Middle frontal gyrus (tissue), 1 donor: ENCODE results near the gene PRKG1.
"Not testable (repeated sequence)": the region's sequence is repeated elsewhere in the genome, so short reads cannot be mapped to it uniquely, and the experiment has no call there.

ENCODE experiments used
- DNase-seq: peaks from one replicate; pipeline ENCODE4 v3.0.0-alpha.2; 2015; ENCODE audit warnings: low spot score; ENCODE audit errors: extremely low spot score

Gene PRKG1

DNA sequence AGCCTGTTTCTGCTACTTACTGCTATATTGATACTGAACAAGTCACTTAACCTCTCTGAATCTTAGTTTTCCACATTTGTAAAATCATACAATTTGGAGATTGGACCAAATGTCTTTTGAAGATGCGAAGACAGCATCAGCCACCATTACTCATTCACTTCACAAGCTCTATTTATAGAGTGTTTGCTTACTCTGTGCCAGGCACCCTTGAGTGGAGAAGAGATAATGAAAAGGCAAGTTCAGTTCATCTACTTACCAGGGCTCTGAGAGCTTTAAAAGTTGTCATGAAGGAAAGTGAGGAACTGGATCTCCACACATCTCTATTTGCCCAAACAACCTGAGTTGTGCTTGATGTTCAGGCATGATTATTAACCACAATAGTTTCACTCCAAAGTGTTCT lies 347.6 kb downstream of the PRKG1 start:
- DNase-seq = no peak

DNA sequence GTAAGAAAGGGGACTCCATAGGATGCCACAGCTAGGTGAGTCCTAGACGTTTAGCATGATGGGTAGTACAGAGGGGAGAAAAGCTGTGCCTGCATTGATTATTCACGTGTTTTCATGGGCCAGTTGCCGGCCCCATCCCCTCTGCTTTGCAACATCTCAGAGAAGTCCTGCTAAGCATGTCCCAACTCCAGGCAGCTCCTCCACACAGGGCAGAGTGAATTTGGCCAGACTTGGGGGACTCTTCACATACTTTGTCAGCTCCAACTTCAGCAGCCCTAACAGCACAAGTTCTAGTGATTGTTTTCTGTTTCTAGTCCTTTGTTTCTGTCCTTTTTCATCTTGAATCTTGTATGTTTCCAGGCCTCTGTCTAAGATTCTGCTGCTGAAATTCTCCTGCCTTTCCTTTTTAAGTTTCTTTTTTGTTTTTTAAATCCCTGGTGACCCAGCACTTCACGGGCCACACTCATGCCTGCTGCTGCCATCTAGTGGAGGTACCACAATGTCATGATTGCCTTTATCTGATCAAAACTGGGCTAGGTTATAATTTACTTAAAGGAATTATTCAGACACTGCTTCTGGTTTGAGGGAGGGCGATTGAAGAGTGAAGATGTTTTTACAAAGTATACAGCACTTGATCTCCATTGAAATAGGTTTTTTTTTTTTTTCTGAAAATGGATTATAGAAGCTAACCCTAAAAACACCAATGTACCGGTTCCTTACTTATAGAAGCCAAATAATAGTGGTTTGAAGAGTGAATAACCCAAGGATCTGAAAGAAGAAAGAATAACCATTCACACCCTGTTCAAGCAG lies 348.2 kb downstream of the PRKG1 start:
- no peak for DNase-seq

DNA sequence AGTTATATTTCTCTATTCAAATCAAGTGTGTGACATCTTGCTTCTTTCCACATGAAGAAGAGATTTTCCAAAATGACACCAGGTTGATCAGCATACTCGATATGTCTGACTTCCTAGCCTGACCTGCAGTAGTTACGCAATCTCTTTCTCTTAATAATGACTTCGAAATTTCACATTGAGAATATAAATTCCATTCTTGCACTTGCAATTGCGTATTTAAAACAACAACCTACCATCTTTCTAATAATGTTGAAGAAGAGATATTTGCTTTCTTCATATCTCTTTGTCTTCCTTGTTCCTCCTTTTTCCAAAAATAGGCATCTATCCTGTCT lies 348.8 kb downstream of the PRKG1 start:
- no peak for DNase-seq

DNA sequence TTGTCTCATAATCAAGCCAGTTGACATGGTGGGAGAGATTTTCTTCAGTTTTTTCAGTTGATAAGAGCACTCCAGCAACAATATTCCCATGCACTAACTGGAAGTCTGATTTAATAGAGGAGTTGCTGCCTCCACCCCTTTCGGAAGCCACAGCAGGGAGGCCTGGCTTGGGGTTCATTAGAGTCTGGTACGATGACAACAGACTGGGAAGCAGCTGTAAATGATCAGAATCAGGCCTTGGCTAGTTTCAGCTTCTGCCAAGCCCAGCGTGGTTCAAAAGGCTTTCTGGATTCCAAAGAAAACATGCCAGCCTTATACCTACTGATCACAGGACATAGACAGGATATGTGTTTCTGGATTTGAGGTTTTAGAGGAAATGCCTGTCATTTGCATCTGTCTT lies 351.1 kb downstream of the PRKG1 start:
- DNase-seq = no peak

DNA sequence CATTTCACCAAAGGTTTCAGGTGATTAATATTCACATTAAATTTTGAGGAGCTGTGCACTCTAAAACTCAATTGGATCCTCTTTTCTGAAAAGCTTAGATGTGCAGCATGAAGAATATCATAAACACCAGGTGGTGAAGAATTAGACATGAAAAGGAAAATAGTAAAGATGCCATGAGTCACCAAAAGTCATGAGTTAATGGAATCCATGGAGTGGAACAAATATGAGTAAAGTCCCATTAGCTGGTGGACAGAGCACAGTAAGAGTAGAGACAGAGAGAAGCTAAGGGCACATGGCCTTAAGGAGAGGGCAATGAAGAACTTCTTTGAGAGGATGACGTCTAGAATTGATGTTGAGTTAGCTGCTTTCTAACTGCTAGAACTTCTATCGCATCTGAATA lies 353.5 kb downstream of the PRKG1 start:
- DNase-seq = no peak

DNA sequence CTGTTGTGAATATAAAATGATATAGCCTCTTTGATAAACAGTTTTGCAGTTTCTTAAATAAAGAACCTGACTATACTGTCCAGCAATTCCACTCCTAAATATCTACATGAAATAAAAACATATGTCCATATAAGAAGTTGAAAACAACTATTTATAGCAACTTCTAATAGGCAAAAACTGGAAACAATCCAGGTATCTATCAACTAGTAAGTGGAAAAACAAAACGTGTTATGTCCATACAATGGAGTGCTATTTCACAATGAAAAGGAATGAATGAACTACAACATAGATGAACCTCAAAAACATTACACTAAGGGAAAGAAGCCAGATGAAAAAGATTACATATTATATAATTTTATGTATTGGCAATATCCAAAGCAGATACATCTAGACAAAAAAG lies 356.2 kb downstream of the PRKG1 start:
- no peak for DNase-seq

DNA sequence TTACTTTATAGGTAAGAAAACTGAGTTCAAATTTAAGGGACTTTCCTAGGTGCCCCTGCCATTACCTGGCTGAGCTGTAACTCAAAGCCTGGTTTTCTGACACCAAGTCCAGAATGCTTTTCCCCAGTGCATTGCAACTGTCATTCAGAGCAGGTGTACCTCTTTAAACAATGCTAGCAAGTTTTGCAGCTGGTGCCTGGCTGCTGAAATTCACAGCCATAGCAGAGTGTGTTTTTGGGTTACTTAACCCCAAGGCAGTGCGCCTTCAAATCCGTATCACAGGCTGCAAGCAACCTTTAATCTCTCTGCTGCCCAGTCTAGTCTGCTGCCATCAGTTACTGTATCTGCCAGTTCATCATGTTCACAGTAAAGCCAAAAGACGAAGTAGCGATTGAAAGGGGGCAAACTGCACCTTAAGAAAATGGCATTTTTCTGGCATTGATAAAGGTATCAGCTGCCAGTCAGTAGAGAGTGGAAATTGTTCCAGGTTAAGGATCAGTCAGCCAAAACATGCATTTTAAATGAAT lies 359.7 kb downstream of the PRKG1 start:
- no peak for DNase-seq

DNA sequence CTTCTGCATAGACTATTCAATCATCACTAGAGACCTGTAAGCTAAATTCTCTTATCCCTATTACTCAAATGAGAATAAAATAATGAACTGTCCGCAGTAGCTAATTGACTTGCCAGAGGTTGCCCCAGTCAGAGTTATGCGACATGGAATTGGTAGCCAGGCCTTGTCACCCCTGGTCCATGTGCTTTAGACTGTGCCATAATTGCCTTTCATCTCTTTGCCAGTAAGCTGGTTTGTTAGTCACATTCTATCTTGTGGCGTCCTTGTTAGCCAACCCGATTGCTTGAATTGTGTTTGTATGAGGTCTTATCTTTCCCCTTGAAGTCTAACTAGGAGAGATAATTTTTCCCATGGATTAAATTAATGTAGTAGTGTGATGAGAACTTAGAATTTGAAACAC lies 362.5 kb downstream of the PRKG1 start:
- no peak for DNase-seq

DNA sequence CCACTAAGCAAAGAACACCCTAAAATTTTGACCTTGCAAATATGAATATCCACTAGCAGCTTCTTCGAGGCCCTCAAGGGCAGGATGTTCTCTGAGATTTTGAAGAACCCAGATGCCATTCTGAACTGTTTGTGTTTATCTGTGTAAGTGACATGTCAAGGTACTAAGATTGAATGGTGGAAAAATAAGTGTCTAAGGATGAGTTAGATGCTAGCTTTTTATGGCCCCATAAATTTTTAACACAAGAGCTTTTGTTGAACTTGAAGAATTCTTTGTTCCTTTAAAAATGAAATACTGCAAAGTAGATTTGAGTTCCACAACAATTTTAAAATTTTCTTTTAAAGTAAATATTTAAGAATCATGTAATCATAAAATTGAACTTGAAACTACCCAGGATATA lies 365.4 kb downstream of the PRKG1 start:
- no peak for DNase-seq

DNA sequence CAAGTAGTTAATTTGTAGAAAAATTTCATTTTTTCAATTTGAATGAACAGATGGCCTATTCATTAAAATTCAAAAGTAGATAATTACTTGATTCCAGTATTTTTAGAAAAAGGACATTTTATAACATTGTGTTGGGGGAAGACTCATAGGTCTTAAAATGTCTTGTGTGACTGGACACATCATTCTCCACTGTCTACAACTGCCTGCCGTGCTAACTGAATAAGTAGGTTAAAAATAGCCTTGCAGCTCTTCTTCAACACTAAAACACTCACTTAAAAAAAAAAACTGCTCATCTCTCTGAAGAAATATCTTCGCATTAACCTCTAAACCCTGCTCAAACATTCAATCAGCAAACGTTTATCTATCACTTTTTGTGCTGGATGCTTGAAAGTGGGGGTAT lies 371.3 kb downstream of the PRKG1 start:
- no peak for DNase-seq

DNA sequence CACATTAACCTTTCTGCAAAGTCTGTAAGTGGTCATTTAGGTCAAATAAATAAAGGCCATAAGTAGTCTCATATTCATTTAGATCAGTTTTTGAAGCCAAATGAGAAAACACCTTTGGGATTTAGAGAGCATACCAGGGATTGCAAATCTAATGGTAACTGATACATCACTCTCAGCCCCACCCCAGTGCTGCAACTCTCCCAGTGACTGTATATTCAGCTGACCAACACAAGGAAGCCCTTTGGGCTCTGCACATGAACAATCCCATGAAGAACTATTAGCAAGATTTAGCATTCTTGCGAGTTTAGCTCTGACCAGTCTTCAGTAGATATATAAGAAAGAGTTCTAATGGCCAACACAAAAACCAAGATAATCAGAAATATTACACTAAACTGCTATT lies 372.8 kb downstream of the PRKG1 start:
- no peak for DNase-seq

DNA sequence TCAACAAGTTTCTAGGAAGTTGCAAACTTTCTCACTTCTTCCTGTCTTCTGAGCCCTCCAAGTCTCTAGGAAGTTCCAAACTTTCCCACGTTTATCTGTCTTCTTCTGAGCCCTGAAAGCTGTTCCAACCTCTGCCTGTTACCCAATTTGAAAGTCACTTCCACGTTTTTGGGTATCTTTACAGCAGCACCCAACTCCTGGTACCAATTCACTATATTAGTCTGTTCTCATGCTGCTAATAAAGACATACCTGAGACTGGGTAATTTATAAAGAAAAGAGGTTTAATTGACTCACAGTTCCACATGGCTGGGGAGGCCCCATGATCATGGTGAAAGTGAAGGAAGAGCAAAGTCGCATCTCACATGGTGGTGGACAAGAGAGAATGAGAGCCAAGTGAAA lies 381.5 kb downstream of the PRKG1 start:
- not testable (repeated sequence) for DNase-seq

DNA sequence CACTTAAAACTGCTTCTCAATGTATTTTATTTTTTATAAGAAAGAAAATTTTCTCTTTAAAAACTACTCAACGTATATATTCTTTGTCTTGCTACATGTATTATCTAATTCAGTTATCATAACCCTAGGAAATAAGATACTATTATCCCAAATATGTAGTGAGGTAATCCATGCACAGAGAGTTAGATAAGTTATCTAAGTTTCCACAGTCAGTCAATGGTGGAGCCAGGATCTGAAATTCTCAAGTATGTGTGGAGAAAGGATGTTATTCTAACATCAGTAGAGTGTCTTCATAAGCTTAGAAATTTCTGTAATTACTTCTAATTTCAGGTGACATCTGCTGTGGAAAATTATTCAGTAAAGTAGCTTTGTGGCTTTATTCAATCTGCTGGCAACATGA lies 385.2 kb downstream of the PRKG1 start:
- DNase-seq = no peak

DNA sequence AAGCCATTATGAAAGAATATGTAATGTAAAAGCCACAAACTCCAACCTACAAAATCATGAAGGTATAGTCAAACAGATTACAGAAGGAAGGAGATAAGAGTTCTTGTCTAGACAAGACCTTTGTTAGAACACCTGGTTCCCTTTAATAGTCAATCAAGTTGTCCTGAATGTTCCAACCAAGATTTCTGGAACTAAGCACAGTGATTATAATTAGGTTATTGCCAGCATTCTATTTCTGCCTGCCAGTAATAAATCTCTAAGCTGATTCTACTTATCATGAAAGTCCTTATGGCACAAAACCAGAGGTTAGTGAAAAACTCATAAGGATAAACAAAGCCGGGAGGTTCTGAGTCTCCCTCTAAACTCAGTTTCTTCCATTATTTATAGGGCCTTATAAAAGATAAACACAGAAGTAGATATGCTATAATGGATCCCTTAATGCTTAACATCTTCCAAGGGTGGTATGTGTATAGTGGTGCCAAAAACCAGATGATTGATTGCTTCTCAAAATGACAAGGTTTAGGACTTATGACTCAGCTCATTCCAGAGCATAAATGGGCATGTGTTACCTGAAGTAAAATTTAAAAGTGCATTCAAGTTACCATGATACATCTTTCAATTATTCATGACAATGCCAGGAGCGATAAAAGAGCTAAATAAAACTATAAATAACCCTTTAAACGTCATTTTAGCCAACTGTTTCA lies 387.9 kb downstream of the PRKG1 start:
- DNase-seq = no peak

DNA sequence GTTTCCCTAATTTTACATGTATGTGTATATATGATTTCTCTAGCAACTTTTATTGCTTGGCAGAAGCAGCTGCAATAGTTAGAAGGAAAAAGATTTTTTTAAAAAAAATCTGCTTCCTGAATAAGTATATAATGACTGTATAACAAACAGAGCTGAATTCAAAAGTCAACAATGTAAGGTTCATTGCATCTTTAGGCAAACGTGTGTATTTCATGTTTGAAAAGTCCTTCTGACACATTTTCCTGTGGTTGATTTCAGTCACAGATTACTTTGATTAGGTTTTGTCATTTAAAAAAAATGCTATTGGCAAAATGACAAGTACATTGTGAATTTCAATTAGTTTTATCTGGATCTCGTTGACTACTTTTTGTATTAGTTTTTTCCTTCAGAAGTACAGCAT lies 394.1 kb downstream of the PRKG1 start:
- DNase-seq = no peak

DNA sequence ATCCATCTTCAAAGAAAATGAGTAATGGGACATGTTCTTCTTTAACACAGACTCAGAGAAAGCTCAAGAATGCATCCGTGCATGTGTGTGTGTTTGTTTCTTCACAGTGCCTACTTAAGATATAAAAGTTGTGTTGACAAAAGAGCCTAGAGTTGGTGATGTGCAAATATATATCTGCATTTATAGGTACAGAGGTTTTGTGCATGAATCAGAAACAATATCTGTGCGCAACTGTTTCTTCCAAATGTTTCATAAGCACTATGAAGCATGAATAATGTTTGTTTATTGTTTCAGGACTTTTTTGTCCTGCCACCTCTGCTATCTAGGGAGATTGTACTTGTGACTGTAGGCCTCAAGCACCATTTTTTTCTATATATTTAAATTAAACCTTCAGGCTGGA lies 395.4 kb downstream of the PRKG1 start:
- DNase-seq = no peak

DNA sequence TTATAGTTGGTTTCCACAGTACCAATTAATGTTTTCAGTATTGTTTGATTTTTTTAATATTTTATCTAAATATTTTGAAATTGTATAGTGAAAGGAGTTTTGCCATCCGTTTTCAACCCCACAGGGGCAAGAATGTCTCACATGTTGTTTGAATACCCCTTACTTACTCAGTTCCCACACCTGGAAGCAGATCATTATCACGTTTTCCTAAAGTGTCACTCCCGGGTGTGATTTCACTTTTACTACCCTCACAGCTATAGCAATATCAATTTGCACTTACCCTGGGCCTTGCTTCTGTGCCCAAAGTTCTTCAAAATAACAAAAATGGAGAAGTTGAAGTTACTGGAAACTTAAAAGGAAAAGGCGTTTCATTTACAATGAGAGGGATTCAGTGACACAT lies 397.0 kb downstream of the PRKG1 start:
- DNase-seq = no peak

DNA sequence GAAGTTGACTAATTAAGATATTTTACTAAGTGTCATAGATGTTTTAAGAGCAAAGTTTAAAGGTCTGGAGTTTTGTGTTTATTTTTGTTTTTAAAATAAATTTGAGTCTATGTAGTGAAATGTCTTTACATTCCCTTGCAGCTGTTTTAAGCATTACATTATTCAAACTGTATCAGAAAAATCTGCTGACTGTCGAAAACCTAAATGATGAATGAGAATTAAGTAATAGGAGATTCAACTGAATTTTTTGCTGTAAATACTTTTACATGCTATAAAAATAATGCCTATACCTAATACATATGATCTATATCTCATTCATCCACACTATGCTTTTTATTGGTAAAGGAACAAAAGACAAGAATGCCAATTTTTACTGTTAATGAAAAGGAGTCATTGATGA lies 397.9 kb downstream of the PRKG1 start:
- DNase-seq = no peak

DNA sequence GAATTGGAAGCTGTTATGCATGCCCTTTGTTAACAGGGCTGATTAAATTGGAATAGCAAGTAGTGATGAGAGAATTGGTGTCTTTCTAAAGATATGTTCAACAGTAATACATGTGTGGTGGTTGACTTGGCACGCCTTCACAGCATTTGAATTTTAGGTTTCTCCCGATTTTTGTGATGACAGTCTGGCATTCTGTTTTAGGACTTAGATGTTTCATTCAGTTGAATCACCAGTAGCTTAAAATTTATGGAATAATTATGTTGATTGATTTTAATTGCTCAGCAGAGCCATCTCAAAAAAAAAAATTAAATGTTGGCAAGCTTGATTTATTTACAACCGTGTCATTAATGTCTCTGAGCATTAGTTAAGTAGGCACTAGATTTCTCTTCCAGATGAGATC lies 405.4 kb downstream of the PRKG1 start:
- DNase-seq = no peak

DNA sequence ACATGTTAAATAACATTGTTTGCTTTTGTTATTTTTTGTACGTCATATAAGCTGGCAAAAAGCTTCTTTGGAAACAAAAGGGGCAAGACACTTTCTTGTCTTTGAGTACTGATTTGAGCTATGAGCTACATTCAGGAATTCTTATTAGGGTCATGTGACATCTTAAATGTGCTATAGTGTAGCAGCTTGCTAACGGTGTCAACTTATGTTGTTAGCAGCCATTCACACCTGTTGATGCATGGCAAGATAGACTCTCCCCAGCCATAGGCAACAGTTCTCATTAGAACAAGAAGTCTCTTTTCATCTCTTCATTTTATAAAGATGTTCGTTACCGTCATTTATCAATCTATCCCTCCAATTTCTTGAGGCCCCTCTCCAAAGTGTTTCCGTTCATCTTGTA lies 411.4 kb downstream of the PRKG1 start:
- DNase-seq = no peak

DNA sequence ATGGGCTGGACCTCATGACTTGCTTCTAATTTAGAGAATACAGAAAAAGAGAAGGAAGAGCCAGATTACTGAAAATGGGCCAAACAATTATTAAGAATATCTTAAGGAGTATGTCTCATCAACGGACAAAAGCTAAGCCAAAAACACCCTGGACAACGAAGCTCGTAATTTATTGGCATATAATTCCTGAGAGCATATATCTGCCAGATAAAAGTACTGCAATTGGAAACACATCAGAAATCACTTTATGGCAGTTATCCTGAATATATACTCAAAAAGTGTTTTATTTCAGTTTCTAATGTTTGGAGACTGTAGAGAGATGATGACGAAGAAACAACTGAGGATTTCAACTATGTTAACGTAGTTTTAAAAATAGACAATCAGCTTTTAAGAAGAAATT lies 413.3 kb downstream of the PRKG1 start:
- DNase-seq = no peak

DNA sequence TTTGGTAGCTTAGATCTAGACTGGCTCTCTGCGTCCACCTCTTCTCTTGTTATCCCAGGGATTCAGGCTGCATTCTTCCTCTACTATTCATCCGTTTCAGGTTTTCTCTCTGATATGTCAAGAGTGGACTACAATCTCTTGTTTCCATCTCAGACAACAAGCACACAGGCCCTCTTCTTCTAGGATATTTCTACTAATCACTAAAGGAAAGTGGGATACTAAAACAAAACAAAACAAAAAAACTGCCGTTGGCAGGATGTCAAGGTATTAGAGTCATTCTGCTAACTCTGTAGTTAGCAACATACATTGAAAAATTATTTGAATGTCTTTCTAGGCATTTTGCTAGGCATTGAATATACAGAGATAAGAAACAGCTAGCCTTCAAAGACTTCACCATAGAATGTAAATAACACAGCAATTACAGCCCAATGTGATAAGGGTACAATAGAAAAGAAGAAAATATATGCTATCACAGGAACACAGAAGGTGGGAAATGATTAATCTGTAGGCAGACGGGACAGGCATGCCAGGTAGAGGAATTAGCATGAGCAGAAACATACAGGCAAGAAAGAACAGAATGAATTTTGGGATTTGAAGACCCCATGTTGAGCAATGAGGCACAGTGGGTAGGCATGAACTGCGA lies 414.6 kb downstream of the PRKG1 start:
- DNase-seq = no peak

DNA sequence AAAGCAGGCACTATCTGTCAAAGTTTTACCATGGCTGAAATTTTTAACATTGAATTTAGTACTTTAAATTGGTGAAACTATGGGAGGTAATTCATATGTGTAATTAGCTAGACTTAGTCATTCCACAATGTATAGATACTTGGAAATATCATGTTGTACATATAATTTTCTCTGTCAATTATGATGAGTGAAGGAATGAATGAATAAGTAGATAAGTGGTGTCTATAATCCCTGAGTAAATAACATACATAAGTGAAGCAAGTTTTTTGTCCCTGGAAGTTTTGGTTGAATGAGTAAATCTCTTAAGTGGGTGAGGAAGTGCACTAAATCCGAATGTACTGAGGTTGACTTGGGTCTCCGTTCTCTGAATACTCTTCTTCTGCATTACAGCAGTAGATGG lies 424.1 kb downstream of the PRKG1 start:
- no peak for DNase-seq
